ENCODE measurements around the gene NFIX.

DNA sequence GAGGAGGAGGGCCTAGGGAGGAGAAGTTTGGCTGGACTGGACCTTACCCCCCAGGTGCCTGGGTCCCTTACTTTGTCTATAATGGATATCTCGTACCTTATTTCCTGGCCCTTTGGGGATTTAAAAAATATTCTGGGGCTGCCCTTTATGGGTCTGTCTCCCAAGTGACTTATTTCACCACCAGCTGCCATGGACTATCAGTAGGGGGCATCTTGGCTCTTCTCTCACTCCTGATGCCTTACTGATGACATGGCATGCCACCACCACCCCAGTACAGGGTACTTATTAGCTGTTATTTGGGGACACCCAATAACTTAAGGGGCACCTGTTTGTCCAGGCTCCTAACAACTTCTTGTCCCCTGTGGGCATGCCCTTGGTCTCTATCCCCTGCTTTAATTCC lies 38.0 kb downstream of the NFIX start:
- TF ChIP-seq, protein P1, sequence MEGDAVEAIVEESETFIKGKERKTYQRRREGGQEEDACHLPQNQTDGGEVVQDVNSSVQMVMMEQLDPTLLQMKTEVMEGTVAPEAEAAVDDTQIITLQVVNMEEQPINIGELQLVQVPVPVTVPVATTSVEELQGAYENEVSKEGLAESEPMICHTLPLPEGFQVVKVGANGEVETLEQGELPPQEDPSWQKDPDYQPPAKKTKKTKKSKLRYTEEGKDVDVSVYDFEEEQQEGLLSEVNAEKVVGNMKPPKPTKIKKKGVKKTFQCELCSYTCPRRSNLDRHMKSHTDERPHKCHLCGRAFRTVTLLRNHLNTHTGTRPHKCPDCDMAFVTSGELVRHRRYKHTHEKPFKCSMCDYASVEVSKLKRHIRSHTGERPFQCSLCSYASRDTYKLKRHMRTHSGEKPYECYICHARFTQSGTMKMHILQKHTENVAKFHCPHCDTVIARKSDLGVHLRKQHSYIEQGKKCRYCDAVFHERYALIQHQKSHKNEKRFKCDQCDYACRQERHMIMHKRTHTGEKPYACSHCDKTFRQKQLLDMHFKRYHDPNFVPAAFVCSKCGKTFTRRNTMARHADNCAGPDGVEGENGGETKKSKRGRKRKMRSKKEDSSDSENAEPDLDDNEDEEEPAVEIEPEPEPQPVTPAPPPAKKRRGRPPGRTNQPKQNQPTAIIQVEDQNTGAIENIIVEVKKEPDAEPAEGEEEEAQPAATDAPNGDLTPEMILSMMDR (optimal IDR thresholded peaks at IDR 0.05 in 1 of 3, IDR thresholded peaks at IDR 0.05 in 1 of 3, conservative IDR thresholded peaks at IDR 0.05 in 1 of 3; ENCODE audit: extremely low read depth in 1 of 3, insufficient read depth in 2 of 3, low read length in 3 of 3): peak in 2 of 3 experiments; percentile 14 to 66
- TF ChIP-seq EZH2 (IDR thresholded peaks at IDR 0.05; ENCODE audit: low read length): no peak
